PC-9 (cell line): ENCODE data around the gene ZDHHC11.

Experiments
- EZH2 ChIP-seq: fragments of 200-600 bp; sonication (generic); IDR thresholded peaks from 2 replicates; pipeline ENCODE4 v1.8.0; 2017; ENCODE audit warnings: antibody characterized with exemption, low read depth
- TF ChIP-seq, protein P1 (sequence below): fragments of 200-600 bp; sonication (generic); conservative IDR thresholded peaks from 2 replicates; pipeline ENCODE4 v1.6.1; 2017; ENCODE audit warnings: mixed run types, antibody characterized with exemption, mild to moderate bottlenecking, moderate library complexity

- TF ChIP-seq, protein P1, sequence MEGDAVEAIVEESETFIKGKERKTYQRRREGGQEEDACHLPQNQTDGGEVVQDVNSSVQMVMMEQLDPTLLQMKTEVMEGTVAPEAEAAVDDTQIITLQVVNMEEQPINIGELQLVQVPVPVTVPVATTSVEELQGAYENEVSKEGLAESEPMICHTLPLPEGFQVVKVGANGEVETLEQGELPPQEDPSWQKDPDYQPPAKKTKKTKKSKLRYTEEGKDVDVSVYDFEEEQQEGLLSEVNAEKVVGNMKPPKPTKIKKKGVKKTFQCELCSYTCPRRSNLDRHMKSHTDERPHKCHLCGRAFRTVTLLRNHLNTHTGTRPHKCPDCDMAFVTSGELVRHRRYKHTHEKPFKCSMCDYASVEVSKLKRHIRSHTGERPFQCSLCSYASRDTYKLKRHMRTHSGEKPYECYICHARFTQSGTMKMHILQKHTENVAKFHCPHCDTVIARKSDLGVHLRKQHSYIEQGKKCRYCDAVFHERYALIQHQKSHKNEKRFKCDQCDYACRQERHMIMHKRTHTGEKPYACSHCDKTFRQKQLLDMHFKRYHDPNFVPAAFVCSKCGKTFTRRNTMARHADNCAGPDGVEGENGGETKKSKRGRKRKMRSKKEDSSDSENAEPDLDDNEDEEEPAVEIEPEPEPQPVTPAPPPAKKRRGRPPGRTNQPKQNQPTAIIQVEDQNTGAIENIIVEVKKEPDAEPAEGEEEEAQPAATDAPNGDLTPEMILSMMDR: no peak
- TF ChIP-seq EZH2: no peak
Measured at GRCh38 chr5:854966-855743, 4.4 kb upstream of the ZDHHC11 start.
